GM23248 (cell line): ENCODE data around the gene CCN6. TPM values are rescaled to one million over a fixed set of nuclear protein-coding genes. Genes with fewer than 3 reads are reported as not detected.

Source experiments
- DNase-seq: peaks from one replicate; pipeline ENCODE4 v3.0.0-alpha.2; 2015
- H2AFZ ChIP-seq: fragments of 200-600 bp; sonication (generic); 2 replicates; pipeline ENCODE4 v1.6.1; 2016; ENCODE audit warnings: antibody characterized with exemption
- H3F3A ChIP-seq: fragments of 200-600 bp; sonication (generic); 2 replicates; pipeline ENCODE4 v1.6.1; 2016; ENCODE audit warnings: mild to moderate bottlenecking, antibody characterized with exemption, mixed run types; ENCODE audit not compliant: insufficient read depth
- H3K27ac ChIP-seq: fragments of 200-600 bp; sonication (generic); 2 replicates; pipeline ENCODE4 v1.5.1; 2016; ENCODE audit warnings: mild to moderate bottlenecking
- H3K27me3 ChIP-seq: fragments of 200-600 bp; sonication (generic); replicated peaks from 2 replicates; pipeline ENCODE4 v1.6.1; 2016; ENCODE audit warnings: mild to moderate bottlenecking; ENCODE audit not compliant: insufficient read depth
- H3K36me3 ChIP-seq: fragments of 200-600 bp; sonication (generic); 2 replicates; pipeline ENCODE4 v1.6.1; 2016; ENCODE audit warnings: low read depth, mild to moderate bottlenecking
- H3K4me1 ChIP-seq: fragments of 200-600 bp; sonication (generic); 2 replicates; pipeline ENCODE4 v1.6.1; 2016; ENCODE audit warnings: mild to moderate bottlenecking; ENCODE audit not compliant: insufficient read depth
- H3K4me2 ChIP-seq: fragments of 200-600 bp; sonication (generic); one replicate; pipeline ENCODE4 v1.6.1; 2016; ENCODE audit warnings: mild to moderate bottlenecking; ENCODE audit not compliant: unreplicated experiment
- H3K4me3 ChIP-seq: fragments of 200-600 bp; sonication (generic); 2 replicates; pipeline ENCODE4 v1.5.1; 2016; ENCODE audit warnings: mild to moderate bottlenecking
- H3K79me2 ChIP-seq: fragments of 200-600 bp; sonication (generic); 2 replicates; pipeline ENCODE4 v1.6.1; 2016; ENCODE audit warnings: mild to moderate bottlenecking; ENCODE audit not compliant: insufficient read depth
- H3K9ac ChIP-seq: fragments of 200-600 bp; sonication (generic); 2 replicates; pipeline ENCODE4 v1.6.1; 2016; ENCODE audit warnings: mild to moderate bottlenecking
- H3K9me2 ChIP-seq: fragments of 200-600 bp; sonication (generic); 2 replicates; pipeline ENCODE4 v1.6.1; 2016; ENCODE audit warnings: mixed run types, mild to moderate bottlenecking, moderate library complexity; ENCODE audit not compliant: insufficient read depth
- H3K9me3 ChIP-seq: fragments of 200-600 bp; sonication (generic); one replicate; pipeline ENCODE4 v1.6.1; 2017; ENCODE audit warnings: low read depth
- H4K20me1 ChIP-seq: fragments of 200-600 bp; sonication (generic); 2 replicates; pipeline ENCODE4 v1.6.0; 2016; ENCODE audit not compliant: insufficient read depth
- EZH2 ChIP-seq: fragments of 200-600 bp; sonication (generic); IDR thresholded peaks from 2 replicates; pipeline ENCODE4 v1.6.1; 2018; ENCODE audit warnings: antibody characterized with exemption, mild to moderate bottlenecking; ENCODE audit not compliant: insufficient read depth, poor library complexity, severe bottlenecking
- EZH2phosphoT487 ChIP-seq: fragments of 200-600 bp; sonication (generic); IDR thresholded peaks from 2 replicates; pipeline ENCODE4 v1.6.1; 2018; ENCODE audit warnings: antibody characterized with exemption, moderate library complexity, mild to moderate bottlenecking, low read depth; ENCODE audit not compliant: insufficient read depth
- WGBS, 2 experiments: methylation state at CpG; one replicate each; pipeline ENCODE4 v1.1.6; 2015 to 2017; ENCODE audit warnings: low lambda C conversion rate in 2 of 2, low coverage in 1 of 2; ENCODE audit errors: missing lambda C conversion rate in 2 of 2; 5-methylcytosine and 5-hydroxymethylcytosine counted together
- in situ Hi-C: fragments of 300-500 bp; cut with MboI; formaldehyde crosslinking; loops from 2 replicates; pipeline ENCODE4 v1.15.0; 2020
- polyA plus RNA-seq: library from polyadenylated mRNA; unstranded; fragments of >200 nt; fragmentation: Nextera tagmentation; extraction: Ambion mirVana; gene quantifications from 2 replicates; pipeline ENCODE4 v1.2.1, GENCODE V29; 2016
- total RNA-seq: library from RNA; depleted of rRNA; stranded (reverse); fragments of >200 nt; shearing (Covaris generic); gene quantifications from 2 replicates; pipeline ENCODE4 v1.2.3, GENCODE V29; 2014

The CCN6 gene
- total and polyA plus RNA-seq, 2 experiments from 2014 or later = 0.48 TPM; not detected in 1

DNA sequence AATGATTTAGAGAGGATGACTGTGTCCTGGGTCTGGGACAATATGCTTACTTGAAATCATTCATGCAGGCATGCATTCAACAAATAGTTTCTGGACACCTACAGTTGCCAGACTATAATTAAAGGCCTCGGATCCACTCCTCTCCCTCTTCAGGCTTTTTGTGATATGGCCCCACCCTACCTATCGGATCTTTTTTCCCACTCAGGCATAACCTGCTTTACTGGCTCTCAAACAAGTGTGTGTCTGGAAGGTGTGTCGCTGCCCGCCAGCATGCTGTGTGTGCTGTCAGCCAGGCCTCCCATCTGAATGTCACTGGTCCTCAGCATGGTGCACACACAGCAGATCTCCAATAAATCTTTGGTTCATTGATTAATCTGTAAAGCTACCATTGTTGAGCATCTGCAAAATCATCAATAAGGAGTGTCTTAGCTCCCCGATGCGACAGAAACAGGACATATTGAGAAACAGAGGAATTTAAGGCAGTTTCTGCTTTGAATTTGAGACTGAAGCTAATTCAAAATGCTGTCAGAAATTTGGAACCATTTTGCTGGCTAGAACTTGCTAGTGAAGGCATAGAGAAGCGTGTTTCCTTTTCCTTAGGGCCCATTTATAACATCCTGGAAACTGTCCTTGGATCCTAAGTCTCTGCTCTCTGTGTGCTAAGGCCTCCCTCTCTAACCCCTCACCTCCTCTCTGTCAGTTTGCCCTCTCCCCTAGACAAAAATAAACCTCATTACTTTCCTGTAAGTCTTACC is 23.5 kb upstream of the CCN6 start:
- TF ChIP-seq EZH2phosphoT487 (no peak), EZH2 (no peak)
- Histone ChIP-seq H3K27ac (no peak overlapping the region), H3K36me3 (no peaks in the 10 kb centered on the region), H4K20me1 (no peaks in the 10 kb centered on the region), H3F3A (peaks cover 11% of the 10 kb centered on the region), H3K4me1 (peaks cover 14% of the 10 kb centered on the region), H3K9me3 (no peaks in the 10 kb centered on the region), H3K9me2 (no peaks in the 10 kb centered on the region), H3K4me3 (no peak overlapping the region), H2AFZ (peak overlapping the region; percentile 56), H3K4me2 (no peak overlapping the region), H3K79me2 (no peaks in the 10 kb centered on the region), H3K9ac (no peak overlapping the region), H3K27me3 (no peaks in the 10 kb centered on the region; the same call in 1 of the 2 replicates)
- no peak for DNase-seq
- in situ Hi-C loops = no loop called here
- WGBS, 2 experiments = 76 to 78% methylated on average over 7 of the region's 7 CpGs

DNA sequence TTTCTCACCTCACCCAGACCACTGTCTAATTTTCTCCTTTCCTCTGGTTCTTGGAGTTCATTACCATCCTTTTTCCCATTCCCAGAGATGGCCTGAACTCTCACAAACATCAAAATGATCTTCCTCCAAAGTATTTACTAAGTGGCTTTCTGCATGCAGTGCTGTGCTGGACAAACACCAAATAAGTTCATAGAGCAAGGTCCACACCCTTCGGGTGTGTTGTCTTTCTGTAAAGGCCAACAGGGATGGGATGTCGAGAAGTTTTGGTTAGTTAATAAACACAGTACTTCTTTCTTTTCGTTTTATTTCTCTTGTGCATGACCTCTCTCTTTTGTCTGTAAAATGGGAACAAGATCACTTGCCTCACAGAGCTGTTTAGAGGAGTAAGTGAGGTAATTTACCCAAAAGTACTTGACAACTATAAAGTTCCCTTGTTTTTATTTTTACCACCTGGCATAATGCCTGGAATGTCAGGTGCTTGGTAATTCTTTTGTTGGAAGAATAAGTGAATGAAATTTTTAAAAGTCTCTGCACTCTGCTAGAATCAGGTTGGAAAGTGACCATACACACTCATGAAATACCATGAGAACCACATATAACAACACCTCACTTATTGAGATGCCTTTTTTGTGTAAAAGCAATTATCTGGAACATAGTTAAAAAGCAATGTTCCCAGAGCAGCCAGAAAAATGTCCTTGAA is 22.8 kb upstream of the CCN6 start:
- peaks cover 18% of the 10 kb centered on the region for H3F3A ChIP-seq
- DNase-seq = peak; percentile 31
- no peaks in the 10 kb centered on the region for H3K9me2 ChIP-seq
- no peak for TF ChIP-seq EZH2phosphoT487
- no peak for TF ChIP-seq EZH2
- H3K27ac ChIP-seq = no peak overlapping the region
- in situ Hi-C loops = no loop called here
- WGBS, 2 experiments = 21 to 32% methylated on average over 3 of the region's 3 CpGs
- no peaks in the 10 kb centered on the region for H3K79me2 ChIP-seq
- H3K36me3 ChIP-seq = no peaks in the 10 kb centered on the region
- no peak overlapping the region for H3K9ac ChIP-seq
- peak overlapping the region; percentile 56 for H2AFZ ChIP-seq
- peaks cover 21% of the 10 kb centered on the region for H3K4me1 ChIP-seq
- no peaks in the 10 kb centered on the region; the same call in 1 of the 2 replicates for H3K27me3 ChIP-seq
- H3K4me3 ChIP-seq = no peak overlapping the region
- H3K4me2 ChIP-seq = no peak overlapping the region
- H3K9me3 ChIP-seq = no peaks in the 10 kb centered on the region
- no peaks in the 10 kb centered on the region for H4K20me1 ChIP-seq

DNA sequence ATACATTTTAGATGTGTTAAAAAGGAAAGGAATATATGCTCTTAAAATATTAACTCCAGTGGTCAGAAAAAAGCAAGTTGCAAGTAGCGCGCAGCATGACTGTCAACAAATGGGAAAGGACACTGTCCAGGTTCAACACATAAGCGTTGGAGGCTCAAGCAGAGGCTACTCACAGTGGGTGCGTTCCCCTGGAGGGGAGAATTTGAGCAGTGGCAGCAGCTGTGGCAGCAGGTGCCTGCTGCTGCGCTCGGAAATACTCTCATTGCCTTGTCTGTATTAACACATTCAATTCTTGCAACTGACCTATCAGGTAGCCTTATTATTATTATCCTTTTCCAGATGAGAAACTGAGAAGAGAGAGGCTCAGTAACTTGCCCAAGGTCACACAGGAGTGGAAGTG is 21.9 kb upstream of the CCN6 start:
- Histone ChIP-seq H4K20me1 (no peaks in the 10 kb centered on the region), H3K4me2 (no peak overlapping the region), H3K9me2 (no peaks in the 10 kb centered on the region), H3F3A (peaks cover 26% of the 10 kb centered on the region), H3K9ac (no peak overlapping the region), H3K27ac (no peak overlapping the region), H3K9me3 (no peaks in the 10 kb centered on the region), H3K79me2 (no peaks in the 10 kb centered on the region), H3K27me3 (no peaks in the 10 kb centered on the region; the same call in 1 of the 2 replicates), H3K36me3 (no peaks in the 10 kb centered on the region), H3K4me1 (peaks cover 29% of the 10 kb centered on the region), H2AFZ (no peak overlapping the region), H3K4me3 (no peak overlapping the region)
- 94 to 98% methylated on average over 6 of the region's 6 CpGs for WGBS, 2 experiments
- TF ChIP-seq EZH2 (no peak), EZH2phosphoT487 (no peak)
- no peak for DNase-seq
- in situ Hi-C loops = no loop called here

DNA sequence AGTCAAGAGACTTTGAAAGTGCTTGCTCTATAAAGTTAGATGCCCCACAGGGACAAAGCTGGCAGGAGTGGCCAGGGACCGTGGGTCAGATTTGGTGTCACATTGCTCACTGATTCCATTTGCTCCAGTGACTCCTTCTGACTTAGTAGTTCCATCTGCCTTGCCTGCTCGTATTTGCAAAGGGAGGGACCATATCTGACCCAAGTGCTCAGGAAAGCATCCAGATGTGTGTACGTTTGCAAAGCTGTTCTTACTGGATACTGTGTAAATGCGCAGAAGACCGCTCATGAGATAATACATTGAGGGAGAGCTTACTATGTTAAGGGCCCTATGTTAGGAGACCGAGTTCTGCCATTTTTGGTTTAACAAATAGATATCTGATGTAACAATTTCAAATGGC is 21.2 kb upstream of the CCN6 start:
- in situ Hi-C loops = no loop called here
- H3K4me3 ChIP-seq = no peak overlapping the region
- no peaks in the 10 kb centered on the region for H3K36me3 ChIP-seq
- H2AFZ ChIP-seq = no peak overlapping the region
- TF ChIP-seq EZH2phosphoT487 (no peak), EZH2 (no peak)
- H3K27me3 ChIP-seq = no peaks in the 10 kb centered on the region; the same call in 1 of the 2 replicates
- H3K9me2 ChIP-seq = no peaks in the 10 kb centered on the region
- 80 to 89% methylated on average over 6 of the region's 6 CpGs for WGBS, 2 experiments
- H4K20me1 ChIP-seq = no peaks in the 10 kb centered on the region
- no peaks in the 10 kb centered on the region for H3K9me3 ChIP-seq
- H3K79me2 ChIP-seq = no peaks in the 10 kb centered on the region
- H3K9ac ChIP-seq = no peak overlapping the region
- H3K27ac ChIP-seq = no peak overlapping the region
- H3K4me1 ChIP-seq = peaks cover 36% of the 10 kb centered on the region
- DNase-seq = no peak
- H3K4me2 ChIP-seq = no peak overlapping the region
- H3F3A ChIP-seq = peaks cover 34% of the 10 kb centered on the region
